HepG2 (cell line): Measurements from ENCODE around the gene BMPR1B.

Experiments
- FOSL1 ChIP-seq: sonication (generic); formaldehyde crosslinking; IDR thresholded peaks from 2 replicates; pipeline ENCODE4 v1.9.0; 2021; ENCODE audit warnings: missing genetic modification reagents, borderline replicate concordance
- HMG20A ChIP-seq: IDR thresholded peaks from 2 replicates; pipeline ENCODE4 v1.6.1; 2016; ENCODE audit warnings: borderline replicate concordance
- KLF6 ChIP-seq: IDR thresholded peaks from 2 replicates; pipeline ENCODE4 v1.8.0; 2016; ENCODE audit warnings: missing biosample characterization, missing genetic modification reagents
- NFYB ChIP-seq: sonication (generic); formaldehyde crosslinking; IDR thresholded peaks from 2 replicates; pipeline ENCODE4 v1.4.0; 2020; ENCODE audit warnings: missing genetic modification reagents
- PTBP1 ChIP-seq: fragments of 200-400 bp; formaldehyde crosslinking; IDR thresholded peaks from 2 replicates; pipeline ENCODE4 v1.6.1; 2018; ENCODE audit warnings: low read length, low read depth; ENCODE audit not compliant: poor library complexity, severe bottlenecking
- REPIN1 ChIP-seq: sonication (generic); formaldehyde crosslinking; IDR thresholded peaks from 2 replicates; pipeline ENCODE4 v1.8.0; 2022; ENCODE audit warnings: missing genetic modification reagents, low read depth, mild to moderate bottlenecking, borderline replicate concordance
- TBL1XR1 ChIP-seq: fragments of 150-350 bp; IDR thresholded peaks from 2 replicates; pipeline ENCODE4 v1.6.1; 2014; ENCODE audit warnings: borderline replicate concordance, low read length; ENCODE audit not compliant: partially characterized antibody
- ZNF639 ChIP-seq: conservative IDR thresholded peaks from 2 replicates; pipeline ENCODE4 v1.6.1; 2018; ENCODE audit warnings: missing genetic modification reagents
- TF ChIP-seq, protein P1 (sequence below): sonication (generic); formaldehyde crosslinking; IDR thresholded peaks from 2 replicates; pipeline ENCODE4 v1.5.0; 2020; ENCODE audit warnings: mild to moderate bottlenecking, missing genetic modification reagents, moderate library complexity

DNA sequence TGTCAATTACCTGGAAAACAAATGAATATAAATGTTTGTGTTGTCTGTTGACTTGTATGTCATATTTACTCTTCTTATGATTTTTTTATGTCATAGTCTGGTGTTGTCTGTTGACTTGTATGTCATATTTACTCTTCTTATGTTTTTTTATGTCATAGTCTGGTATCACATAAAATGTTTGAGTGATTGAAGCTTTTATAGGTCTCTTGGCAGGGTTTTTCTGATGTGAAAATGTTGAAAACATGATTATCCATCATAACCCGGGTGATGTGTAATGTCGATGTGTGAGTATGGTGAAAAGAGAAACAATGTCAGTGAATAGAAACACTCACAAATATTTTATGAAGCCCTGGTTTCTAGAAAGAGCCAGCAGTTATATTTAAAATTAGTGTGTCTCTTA, 335.7 kb downstream of the BMPR1B start:
- TF ChIP-seq ZNF639, result no peak
- no peak for TF ChIP-seq TBL1XR1
- no peak for TF ChIP-seq FOSL1 (CRISPR knock-in tag)
- TF ChIP-seq, protein P1, sequence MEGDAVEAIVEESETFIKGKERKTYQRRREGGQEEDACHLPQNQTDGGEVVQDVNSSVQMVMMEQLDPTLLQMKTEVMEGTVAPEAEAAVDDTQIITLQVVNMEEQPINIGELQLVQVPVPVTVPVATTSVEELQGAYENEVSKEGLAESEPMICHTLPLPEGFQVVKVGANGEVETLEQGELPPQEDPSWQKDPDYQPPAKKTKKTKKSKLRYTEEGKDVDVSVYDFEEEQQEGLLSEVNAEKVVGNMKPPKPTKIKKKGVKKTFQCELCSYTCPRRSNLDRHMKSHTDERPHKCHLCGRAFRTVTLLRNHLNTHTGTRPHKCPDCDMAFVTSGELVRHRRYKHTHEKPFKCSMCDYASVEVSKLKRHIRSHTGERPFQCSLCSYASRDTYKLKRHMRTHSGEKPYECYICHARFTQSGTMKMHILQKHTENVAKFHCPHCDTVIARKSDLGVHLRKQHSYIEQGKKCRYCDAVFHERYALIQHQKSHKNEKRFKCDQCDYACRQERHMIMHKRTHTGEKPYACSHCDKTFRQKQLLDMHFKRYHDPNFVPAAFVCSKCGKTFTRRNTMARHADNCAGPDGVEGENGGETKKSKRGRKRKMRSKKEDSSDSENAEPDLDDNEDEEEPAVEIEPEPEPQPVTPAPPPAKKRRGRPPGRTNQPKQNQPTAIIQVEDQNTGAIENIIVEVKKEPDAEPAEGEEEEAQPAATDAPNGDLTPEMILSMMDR (CRISPR knock-in tag), result no peak
- no peak for TF ChIP-seq REPIN1 (CRISPR knock-in tag)
- TF ChIP-seq PTBP1, result no peak
- TF ChIP-seq NFYB (CRISPR knock-in tag), result no peak
- no peak for TF ChIP-seq HMG20A (CRISPR knock-in tag)
- TF ChIP-seq KLF6 (CRISPR knock-in tag), result no peak
